HUES64 (cell line): ENCODE data around the gene RESP18.

Source experiments
- H3K27ac ChIP-seq: 2 replicates; pipeline ENCODE4 v1.7.0; 2013; ENCODE audit warnings: low read depth, low read length, inconsistent platforms
- H3K27me3 ChIP-seq: 2 replicates; pipeline ENCODE4 v1.6.1; 2013; ENCODE audit warnings: mild to moderate bottlenecking, low read length; ENCODE audit not compliant: insufficient read depth
- H3K36me3 ChIP-seq: 2 replicates; pipeline ENCODE4 v1.6.1; 2013; ENCODE audit warnings: mild to moderate bottlenecking, low read length; ENCODE audit not compliant: insufficient read depth
- H3K4me1 ChIP-seq: 2 replicates; pipeline ENCODE4 v1.6.1; 2013; ENCODE audit warnings: mild to moderate bottlenecking, low read length, moderate library complexity; ENCODE audit not compliant: insufficient read depth
- H3K4me3 ChIP-seq: 2 replicates; pipeline ENCODE4 v1.5.1; 2013; ENCODE audit warnings: mild to moderate bottlenecking, low read length, moderate library complexity
- H3K9ac ChIP-seq: 2 replicates; pipeline ENCODE4 v1.6.1; 2013; ENCODE audit warnings: mild to moderate bottlenecking, low read depth, low read length
- H3K9me3 ChIP-seq: 2 replicates; pipeline ENCODE4 v1.6.1; 2013; ENCODE audit warnings: low read depth, low read length; ENCODE audit not compliant: insufficient read depth
- WGBS: fragments of 150-250, 120-280 bp; methylation state at CpG from one replicate; pipeline ENCODE4 v1.1.7; 2013; ENCODE audit warnings: missing lambda C conversion rate; 5-methylcytosine and 5-hydroxymethylcytosine counted together

Gene RESP18

DNA sequence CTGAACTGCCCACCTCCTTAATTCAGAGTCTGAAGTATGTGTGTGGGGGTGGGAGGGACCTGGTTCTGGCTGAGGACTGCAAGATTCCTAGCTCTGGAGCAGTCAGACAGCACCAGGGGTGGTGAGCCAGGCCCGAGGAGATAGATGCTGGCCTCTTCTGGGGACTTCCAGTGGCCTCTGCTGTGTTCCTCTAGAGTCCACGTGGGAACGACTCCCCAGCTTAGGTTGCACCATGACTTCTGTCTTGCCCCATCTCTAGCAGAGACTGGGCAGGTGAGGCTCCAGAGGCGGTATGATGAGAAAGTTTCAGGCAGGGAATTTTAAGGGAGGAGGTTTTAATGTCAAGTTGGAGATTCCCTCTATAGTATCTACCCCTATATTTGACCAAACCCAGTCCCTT, 22.0 kb upstream of the RESP18 start:
- 84% methylated on average over 3 of the region's 4 CpGs for WGBS
- Histone ChIP-seq H3K4me1 (peaks cover 6% of the 10 kb centered on the region; the same call in 1 of the 2 replicates), H3K27ac (no peak overlapping the region), H3K4me3 (no peak overlapping the region), H3K9ac (no peak overlapping the region), H3K27me3 (peaks cover 57% of the 10 kb centered on the region), H3K9me3 (no peaks in the 10 kb centered on the region), H3K36me3 (no peaks in the 10 kb centered on the region)

DNA sequence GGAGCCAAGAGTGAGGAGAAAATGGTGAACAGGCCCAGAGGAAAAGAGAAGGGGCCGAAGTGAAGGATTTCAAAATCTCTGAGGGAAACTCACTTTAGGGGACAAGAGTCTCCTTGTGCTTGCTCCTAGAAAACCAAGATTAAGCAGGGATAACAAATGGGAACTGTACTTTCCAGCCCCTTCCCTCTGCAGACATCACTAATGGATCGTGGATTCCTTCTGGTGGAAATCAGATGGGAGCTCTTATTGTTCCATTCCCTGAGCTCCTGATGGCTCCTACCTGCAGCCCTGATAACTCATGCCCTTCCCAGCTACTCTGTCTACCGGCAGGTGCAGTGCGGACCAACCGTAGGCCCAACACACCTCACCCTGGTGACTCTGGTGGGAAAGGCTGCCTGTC, 20.6 kb upstream of the RESP18 start:
- Histone ChIP-seq H3K4me1 (peaks cover 6% of the 10 kb centered on the region; the same call in 1 of the 2 replicates), H3K4me3 (no peak overlapping the region), H3K36me3 (no peaks in the 10 kb centered on the region), H3K27ac (no peak overlapping the region), H3K27me3 (peaks cover 42% of the 10 kb centered on the region), H3K9me3 (no peaks in the 10 kb centered on the region), H3K9ac (no peak overlapping the region)
- WGBS: 70% methylated on average over 5 of the region's 5 CpGs

DNA sequence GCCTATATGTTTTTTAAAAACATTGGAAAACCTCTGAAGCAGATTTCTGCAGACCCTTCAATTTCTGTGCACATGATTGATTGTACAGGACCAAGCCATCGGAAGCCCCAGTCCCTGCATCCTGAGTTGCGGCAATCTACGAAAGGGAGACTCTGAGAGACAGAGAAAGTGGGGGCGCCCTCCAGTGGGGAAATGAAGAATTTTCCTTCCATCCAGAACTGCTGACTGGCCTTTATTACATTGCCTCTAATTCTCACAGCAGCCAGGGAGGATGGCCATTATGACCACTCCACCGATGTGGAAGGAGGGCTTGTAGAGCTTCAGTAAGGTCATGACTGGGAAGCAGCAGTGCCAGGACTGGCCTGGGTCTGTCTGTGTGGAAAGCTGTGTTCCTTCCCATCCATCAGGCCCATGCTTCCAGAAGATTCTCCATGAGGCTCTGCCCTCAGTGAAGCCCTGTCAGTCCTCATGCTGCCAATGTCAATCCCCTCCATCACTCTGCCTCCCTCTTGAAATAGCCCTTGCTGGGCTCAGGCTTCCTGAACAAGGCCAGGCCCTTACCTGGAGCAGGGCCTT, 20.0 kb upstream of the RESP18 start:
- WGBS: 31% methylated on average over 5 of the region's 5 CpGs
- H3K27me3 ChIP-seq: peaks cover 36% of the 10 kb centered on the region
- no peak overlapping the region for H3K27ac ChIP-seq
- no peak overlapping the region for H3K9ac ChIP-seq
- peaks cover 6% of the 10 kb centered on the region; the same call in 1 of the 2 replicates for H3K4me1 ChIP-seq
- H3K36me3 ChIP-seq: no peaks in the 10 kb centered on the region
- no peak overlapping the region for H3K4me3 ChIP-seq
- no peaks in the 10 kb centered on the region for H3K9me3 ChIP-seq

GRCh38 chr2:219350710-219351221, 18.2 kb upstream of the RESP18 start:
- no peaks in the 10 kb centered on the region for H3K36me3 ChIP-seq
- H3K9me3 ChIP-seq: no peaks in the 10 kb centered on the region
- peaks cover 6% of the 10 kb centered on the region; the same call in 1 of the 2 replicates for H3K4me1 ChIP-seq
- H3K27me3 ChIP-seq: peaks cover 21% of the 10 kb centered on the region
- no peak overlapping the region for H3K4me3 ChIP-seq
- H3K9ac ChIP-seq: no peak overlapping the region
- WGBS: 56% methylated on average over 4 of the region's 4 CpGs
- H3K27ac ChIP-seq: no peak overlapping the region

DNA sequence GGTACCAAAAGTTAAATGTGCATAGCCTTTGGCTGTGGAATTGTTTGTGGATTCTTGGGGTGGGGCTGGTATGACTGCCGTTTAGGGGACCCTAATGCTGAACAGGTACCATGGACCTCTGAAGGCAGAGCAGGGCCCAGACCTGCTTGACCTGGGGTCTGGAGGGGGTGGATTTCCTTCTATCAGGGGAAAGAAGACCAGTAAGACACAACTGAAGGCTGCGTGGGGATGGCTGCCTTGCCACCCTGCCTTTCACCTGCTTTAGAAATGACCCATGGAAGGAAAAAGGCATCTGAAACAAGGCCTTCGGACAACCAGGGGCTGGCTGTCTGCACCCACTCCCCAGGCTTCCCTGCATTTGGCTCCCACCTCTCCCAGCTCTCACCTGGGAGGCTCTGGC, 17.7 kb upstream of the RESP18 start:
- Histone ChIP-seq H3K4me3 (no peak overlapping the region), H3K27me3 (peaks cover 17% of the 10 kb centered on the region), H3K9ac (no peak overlapping the region), H3K9me3 (no peaks in the 10 kb centered on the region), H3K27ac (no peak overlapping the region), H3K36me3 (no peaks in the 10 kb centered on the region), H3K4me1 (peaks cover 6% of the 10 kb centered on the region; the same call in 1 of the 2 replicates)
- 81% methylated on average over 3 of the region's 3 CpGs for WGBS

GRCh38 chr2:219344751-219345430, 12.3 kb upstream of the RESP18 start:
- H3K9me3 ChIP-seq: no peaks in the 10 kb centered on the region
- WGBS: 87% methylated on average over 6 of the region's 6 CpGs
- peaks cover 2% of the 10 kb centered on the region; the same call in 1 of the 2 replicates for H3K27me3 ChIP-seq

GRCh38 chr2:219335373-219335786, 2.8 kb upstream of the RESP18 start:
- Histone ChIP-seq H3K9ac (no peak overlapping the region), H3K9me3 (no peaks in the 10 kb centered on the region), H3K27me3 (peaks cover 57% of the 10 kb centered on the region)

More at GRCh38 chr2:219344751-219345430, 12.3 kb upstream of the RESP18 start:
- Histone ChIP-seq H3K27ac (no peak overlapping the region), H3K4me1 (no peaks in the 10 kb centered on the region; the same call in 1 of the 2 replicates), H3K9ac (no peak overlapping the region), H3K4me3 (no peak overlapping the region), H3K36me3 (no peaks in the 10 kb centered on the region)

DNA sequence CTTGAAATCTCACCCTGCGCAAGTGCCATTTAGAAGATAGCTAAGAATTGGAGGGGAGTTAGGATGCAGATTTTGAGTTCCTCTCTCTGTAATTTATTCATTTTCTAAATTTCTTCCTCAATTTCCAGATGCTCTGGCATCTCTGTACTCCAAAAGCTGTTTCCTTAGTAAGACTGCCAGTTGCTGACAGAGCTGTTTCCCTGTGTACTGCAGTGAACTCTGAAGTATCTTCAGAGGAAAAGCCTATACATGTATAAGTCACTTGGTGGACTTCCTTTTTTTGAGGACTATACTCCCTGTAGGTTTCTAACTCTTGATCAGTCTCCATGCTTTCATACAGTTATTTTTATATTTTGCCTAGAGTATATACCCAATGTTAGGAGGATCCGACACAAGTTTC, 1.5 kb upstream of the RESP18 start:
- Histone ChIP-seq H3K27me3 (peaks cover 66% of the 10 kb centered on the region), H3K9me3 (no peaks in the 10 kb centered on the region), H3K4me1 (no peaks in the 10 kb centered on the region; the same call in 1 of the 2 replicates), H3K36me3 (no peaks in the 10 kb centered on the region), H3K27ac (no peak overlapping the region), H3K9ac (no peak overlapping the region), H3K4me3 (no peak overlapping the region)
- 100% methylated on average over 1 of the region's 2 CpGs for WGBS

More at GRCh38 chr2:219335373-219335786, 2.8 kb upstream of the RESP18 start:
- H3K4me3 ChIP-seq: no peak overlapping the region
- no peaks in the 10 kb centered on the region; the same call in 1 of the 2 replicates for H3K4me1 ChIP-seq
- no peaks in the 10 kb centered on the region for H3K36me3 ChIP-seq
- WGBS: 50% methylated on average over 5 of the region's 5 CpGs
- H3K27ac ChIP-seq: no peak overlapping the region

GRCh38 chr2:219331560-219332213, 857 bp downstream of the RESP18 start:
- H3K4me1 ChIP-seq: no peaks in the 10 kb centered on the region; the same call in 1 of the 2 replicates
- H3K36me3 ChIP-seq: no peaks in the 10 kb centered on the region
- H3K27me3 ChIP-seq: peaks cover 80% of the 10 kb centered on the region
- H3K4me3 ChIP-seq: peak overlapping the region; percentile 38
- H3K9ac ChIP-seq: no peak overlapping the region
- no peak overlapping the region for H3K27ac ChIP-seq
- 15% methylated on average over 33 of the region's 39 CpGs for WGBS
- no peaks in the 10 kb centered on the region for H3K9me3 ChIP-seq

- H3K4me3 ChIP-seq: no peak overlapping the region
- no peak overlapping the region for H3K27ac ChIP-seq
- H3K36me3 ChIP-seq: no peaks in the 10 kb centered on the region
- H3K27me3 ChIP-seq: peaks cover 70% of the 10 kb centered on the region
- no peaks in the 10 kb centered on the region for H3K9me3 ChIP-seq
- no peaks in the 10 kb centered on the region for H3K4me1 ChIP-seq
- 68% methylated on average over 2 of the region's 2 CpGs for WGBS
- no peak overlapping the region for H3K9ac ChIP-seq
Measured at GRCh38 chr2:219327719-219328118, 4.8 kb downstream of the RESP18 start.
